Mucosa of rectum (tissue), 2 donors: ENCODE measurements around the gene UTS2.

Source experiments
- H3K27ac ChIP-seq, 2 donors: one replicate each; pipeline ENCODE4 v1.7.0; 2013; ENCODE audit warnings: inconsistent platforms in 2 of 2, low read depth in 2 of 2, low read length in 2 of 2
- H3K27me3 ChIP-seq, 2 donors: one replicate each; pipeline ENCODE4 v1.7.0; 2013; ENCODE audit warnings: low read length in 2 of 2; ENCODE audit not compliant: control insufficient read depth in 2 of 2, insufficient read depth in 2 of 2
- H3K36me3 ChIP-seq, 2 donors: one replicate each; pipeline ENCODE4 v1.7.0; 2013; ENCODE audit warnings: low read length in 2 of 2; ENCODE audit not compliant: control insufficient read depth in 2 of 2, insufficient read depth in 2 of 2
- H3K4me1 ChIP-seq, 2 donors: one replicate each; pipeline ENCODE4 v1.7.0; 2013; ENCODE audit warnings: low read length in 2 of 2, mild to moderate bottlenecking in 1 of 2; ENCODE audit not compliant: control insufficient read depth in 2 of 2, insufficient read depth in 2 of 2
- H3K4me3 ChIP-seq, 2 donors: one replicate each; pipeline ENCODE4 v1.7.0; 2013; ENCODE audit warnings: low read length in 2 of 2
- H3K9ac ChIP-seq, 2 donors: one replicate each; pipeline ENCODE4 v1.7.0; 2013; ENCODE audit warnings: low read length in 2 of 2, low read depth in 1 of 2, mild to moderate bottlenecking in 1 of 2
- H3K9me3 ChIP-seq, 2 donors: one replicate each; pipeline ENCODE4 v1.7.0; 2013; ENCODE audit warnings: low read length in 2 of 2; ENCODE audit not compliant: control insufficient read depth in 2 of 2
- donor health status: healthy.
- donor health status: Normal muscosa, but diverticular disease.

UTS2 gene, protein sequence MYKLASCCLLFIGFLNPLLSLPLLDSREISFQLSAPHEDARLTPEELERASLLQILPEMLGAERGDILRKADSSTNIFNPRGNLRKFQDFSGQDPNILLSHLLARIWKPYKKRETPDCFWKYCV

DNA sequence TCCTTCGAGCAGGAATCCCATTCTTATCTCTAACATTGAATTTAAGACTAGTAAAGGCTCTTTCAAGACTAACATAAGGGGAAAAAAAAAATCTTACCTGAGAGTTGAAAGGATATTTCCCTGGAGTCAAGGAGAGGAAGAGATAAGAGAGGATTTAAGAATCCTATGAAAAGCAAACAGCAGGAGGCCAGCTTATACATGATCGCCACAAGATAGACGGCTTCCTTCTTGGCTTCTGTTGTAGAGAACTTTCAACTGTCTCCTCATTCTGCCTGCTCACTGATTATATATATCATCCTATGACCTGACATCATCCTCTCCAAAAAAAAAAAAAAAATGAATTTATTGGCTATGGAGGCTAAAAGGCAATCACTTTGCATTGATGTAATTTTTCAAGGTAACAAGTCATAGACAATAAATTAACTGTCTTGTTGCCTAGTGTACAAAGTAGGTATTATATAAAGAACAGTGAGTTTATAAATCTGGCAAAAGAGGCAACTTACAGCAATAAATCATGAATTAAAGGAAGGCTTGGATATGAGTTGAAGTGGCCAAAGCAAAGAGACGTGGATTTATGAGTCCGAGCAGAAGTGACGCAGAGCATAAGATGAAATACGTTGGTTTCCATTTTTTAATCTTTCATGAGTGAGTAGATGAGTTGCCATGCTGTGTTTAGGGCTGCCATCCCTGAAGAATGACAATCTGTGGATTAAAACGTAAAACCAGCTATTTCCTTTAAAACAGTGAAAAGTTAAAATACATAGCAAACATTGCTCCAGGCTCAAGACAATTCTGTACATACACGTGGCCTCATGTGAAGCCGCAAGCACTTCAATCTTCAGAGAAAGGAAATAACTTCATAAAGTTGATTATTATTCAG, at the start of gene UTS2:
Gene UTS2, minus strand, starts transcription at position 262 of the 880 bp plus-strand sequence. Its CDS starts 62 bp downstream, at position 200.
- no peaks in the 10 kb centered on the region for H3K4me1 ChIP-seq
- H3K9me3 ChIP-seq, result no peaks in the 10 kb centered on the region
- no peak within 1 kb of the TSS for H3K9ac ChIP-seq
- no peak within 1 kb of the TSS for H3K4me3 ChIP-seq
- H3K36me3 ChIP-seq, result no peaks in the 10 kb centered on the region
- H3K27me3 ChIP-seq, result no peaks in the 10 kb centered on the region
- H3K27ac ChIP-seq, result no peak within 1 kb of the TSS

DNA sequence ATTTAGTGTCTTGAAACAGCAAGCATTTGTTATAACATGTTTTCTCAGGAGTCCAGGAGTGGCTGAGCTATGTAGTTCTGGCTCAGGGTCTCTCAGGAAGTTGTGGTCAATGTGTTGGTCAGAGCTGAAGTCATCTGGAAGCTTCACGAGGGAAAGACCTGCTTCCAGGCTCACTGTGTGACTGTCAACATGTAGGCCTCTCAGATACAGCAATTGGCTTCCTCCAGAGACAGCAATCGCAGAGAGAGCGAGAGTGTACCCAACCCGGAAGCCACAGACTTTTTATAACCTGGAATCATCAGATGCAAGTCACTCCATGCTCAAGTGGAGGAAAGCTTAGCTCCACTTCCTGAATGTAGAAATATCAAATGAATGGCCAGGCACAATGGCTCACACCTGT, 46.9 kb upstream of the UTS2 start:
- H3K27ac ChIP-seq, result no peak overlapping the region
- no peaks in the 10 kb centered on the region for H3K9me3 ChIP-seq
- no peaks in the 10 kb centered on the region for H3K27me3 ChIP-seq
- H3K4me1 ChIP-seq, result no peaks in the 10 kb centered on the region
- no peaks in the 10 kb centered on the region for H3K36me3 ChIP-seq
- H3K9ac ChIP-seq, result no peak overlapping the region
- no peak overlapping the region for H3K4me3 ChIP-seq

DNA sequence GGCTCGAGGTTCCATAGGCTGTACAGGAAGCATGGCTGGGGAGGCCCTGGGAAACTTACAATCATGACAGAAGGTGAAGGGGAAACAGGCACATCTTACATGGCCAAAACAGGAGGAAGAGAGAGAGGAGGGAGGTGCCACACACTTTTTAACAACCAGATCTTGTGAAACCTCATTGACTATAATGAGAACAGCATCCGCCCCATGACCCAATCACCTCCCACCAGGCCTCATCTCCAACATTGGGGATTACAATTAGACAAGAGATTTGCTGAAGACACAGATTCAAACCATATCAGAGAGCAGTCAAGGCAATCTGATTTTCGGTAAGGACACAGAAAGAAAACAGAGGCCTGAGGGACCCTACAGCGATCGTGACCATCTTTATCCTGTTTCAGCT, 46.1 kb upstream of the UTS2 start:
- no peak overlapping the region for H3K27ac ChIP-seq
- H3K4me3 ChIP-seq, result no peak overlapping the region
- no peaks in the 10 kb centered on the region for H3K27me3 ChIP-seq
- H3K9me3 ChIP-seq, result no peaks in the 10 kb centered on the region
- no peak overlapping the region for H3K9ac ChIP-seq
- no peaks in the 10 kb centered on the region for H3K4me1 ChIP-seq
- no peaks in the 10 kb centered on the region for H3K36me3 ChIP-seq

DNA sequence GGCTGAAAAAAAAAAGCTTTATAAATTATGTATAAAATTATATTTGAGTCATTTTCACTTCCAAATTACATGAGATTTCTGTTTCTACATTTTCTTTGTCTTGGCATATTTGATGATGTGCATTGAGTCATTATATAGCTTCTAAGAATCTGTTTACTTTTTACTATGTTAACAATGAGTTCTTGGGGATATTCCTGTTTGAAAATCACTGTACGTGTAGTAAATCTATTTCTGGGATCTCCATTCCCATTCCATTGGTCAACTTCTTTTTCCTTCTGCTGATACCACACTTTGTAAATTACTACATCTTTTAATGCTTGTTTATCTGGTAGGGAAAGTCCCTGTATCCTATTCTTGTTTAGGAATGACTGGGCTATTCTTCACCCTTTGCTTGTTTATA, 44.1 kb upstream of the UTS2 start:
- Histone ChIP-seq H3K27ac (no peak overlapping the region), H3K36me3 (no peaks in the 10 kb centered on the region), H3K4me3 (no peak overlapping the region), H3K4me1 (no peaks in the 10 kb centered on the region), H3K9ac (no peak overlapping the region), H3K27me3 (no peaks in the 10 kb centered on the region), H3K9me3 (no peaks in the 10 kb centered on the region)

DNA sequence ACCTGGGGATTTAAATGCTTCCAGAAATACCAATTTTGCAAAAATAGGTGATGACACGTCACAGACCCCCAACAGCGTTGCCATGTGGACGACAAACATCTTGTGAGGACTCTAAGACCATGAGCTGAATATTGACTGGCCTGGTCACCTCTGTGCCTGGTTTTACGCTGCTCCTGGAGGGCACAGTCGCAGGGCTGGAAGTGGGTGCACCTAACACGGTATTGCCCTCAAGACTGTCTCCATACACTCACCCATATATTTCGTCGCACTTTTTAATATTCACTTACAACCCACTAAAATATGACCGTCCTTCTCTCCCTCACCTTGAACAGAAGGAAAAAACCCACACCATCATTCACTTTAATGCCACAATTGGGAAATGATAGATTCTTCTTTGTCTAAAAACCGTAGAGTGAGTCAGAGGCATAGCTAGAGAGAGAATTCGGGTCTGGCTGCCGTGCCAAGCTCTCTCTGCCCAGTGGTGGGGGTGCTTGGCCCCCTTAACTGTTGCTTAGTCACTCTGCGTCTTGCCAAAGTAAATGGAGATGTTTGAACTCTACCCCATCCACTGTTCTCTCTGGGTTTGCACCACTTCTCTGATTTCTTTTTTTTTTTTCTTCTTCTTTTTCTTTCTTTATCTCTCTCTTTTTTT, 40.8 kb upstream of the UTS2 start:
- H3K27ac ChIP-seq, result no peak overlapping the region
- H3K36me3 ChIP-seq, result no peaks in the 10 kb centered on the region
- no peaks in the 10 kb centered on the region for H3K27me3 ChIP-seq
- H3K9me3 ChIP-seq, result no peaks in the 10 kb centered on the region
- H3K4me3 ChIP-seq, result no peak overlapping the region
- no peak overlapping the region for H3K9ac ChIP-seq
- H3K4me1 ChIP-seq, result no peaks in the 10 kb centered on the region

DNA sequence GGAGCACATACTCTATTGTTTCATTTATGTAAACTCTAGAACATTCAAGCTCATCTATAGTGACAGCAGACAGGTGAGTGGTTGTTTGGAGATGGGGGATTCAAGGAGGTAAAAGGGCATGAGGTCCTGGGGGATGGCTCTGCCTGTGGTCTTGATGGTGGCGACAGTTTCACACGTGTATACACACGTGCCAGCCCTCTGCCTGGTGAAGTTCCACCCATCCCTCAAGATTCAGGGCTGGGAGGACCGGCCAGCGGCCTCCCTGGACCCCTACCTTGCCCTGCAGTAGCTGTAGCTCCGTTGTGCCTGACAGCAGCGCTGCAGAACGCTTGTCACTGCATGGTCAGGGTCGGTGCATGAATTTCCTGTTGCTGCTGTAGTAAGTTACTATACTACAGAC, 38.9 kb upstream of the UTS2 start:
- Histone ChIP-seq H3K27me3 (peaks cover 3 to 4% of the 10 kb centered on the region in 2 donors), H3K4me1 (no peaks in the 10 kb centered on the region), H3K27ac (no peak overlapping the region), H3K9me3 (no peaks in the 10 kb centered on the region), H3K9ac (no peak overlapping the region), H3K4me3 (no peak overlapping the region), H3K36me3 (no peaks in the 10 kb centered on the region)

DNA sequence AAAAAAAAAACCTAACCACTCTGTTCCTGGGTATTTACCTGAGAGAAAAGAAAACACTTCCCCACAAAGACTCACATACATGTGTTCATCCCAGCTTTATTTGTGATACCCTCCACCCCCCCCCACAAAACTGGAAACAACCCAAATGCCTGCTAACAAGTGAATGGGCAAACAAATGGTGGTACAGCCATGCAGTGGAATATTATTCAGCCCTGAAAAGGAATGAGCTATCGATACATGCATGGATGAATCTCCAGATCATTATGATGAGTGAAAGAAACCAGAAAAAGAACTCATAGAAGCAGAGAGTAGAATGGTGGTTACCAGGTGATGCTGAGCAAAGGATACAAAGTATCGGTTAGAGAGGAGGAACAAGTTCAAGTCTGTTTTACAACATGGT, 38.0 kb upstream of the UTS2 start:
- peaks cover 3 to 4% of the 10 kb centered on the region in 2 donors for H3K27me3 ChIP-seq
- no peak overlapping the region for H3K9ac ChIP-seq
- H3K4me3 ChIP-seq, result no peak overlapping the region
- H3K36me3 ChIP-seq, result no peaks in the 10 kb centered on the region
- peaks cover 0 to 2% of the 10 kb centered on the region in 2 donors for H3K4me1 ChIP-seq
- no peak overlapping the region for H3K27ac ChIP-seq
- no peaks in the 10 kb centered on the region for H3K9me3 ChIP-seq

DNA sequence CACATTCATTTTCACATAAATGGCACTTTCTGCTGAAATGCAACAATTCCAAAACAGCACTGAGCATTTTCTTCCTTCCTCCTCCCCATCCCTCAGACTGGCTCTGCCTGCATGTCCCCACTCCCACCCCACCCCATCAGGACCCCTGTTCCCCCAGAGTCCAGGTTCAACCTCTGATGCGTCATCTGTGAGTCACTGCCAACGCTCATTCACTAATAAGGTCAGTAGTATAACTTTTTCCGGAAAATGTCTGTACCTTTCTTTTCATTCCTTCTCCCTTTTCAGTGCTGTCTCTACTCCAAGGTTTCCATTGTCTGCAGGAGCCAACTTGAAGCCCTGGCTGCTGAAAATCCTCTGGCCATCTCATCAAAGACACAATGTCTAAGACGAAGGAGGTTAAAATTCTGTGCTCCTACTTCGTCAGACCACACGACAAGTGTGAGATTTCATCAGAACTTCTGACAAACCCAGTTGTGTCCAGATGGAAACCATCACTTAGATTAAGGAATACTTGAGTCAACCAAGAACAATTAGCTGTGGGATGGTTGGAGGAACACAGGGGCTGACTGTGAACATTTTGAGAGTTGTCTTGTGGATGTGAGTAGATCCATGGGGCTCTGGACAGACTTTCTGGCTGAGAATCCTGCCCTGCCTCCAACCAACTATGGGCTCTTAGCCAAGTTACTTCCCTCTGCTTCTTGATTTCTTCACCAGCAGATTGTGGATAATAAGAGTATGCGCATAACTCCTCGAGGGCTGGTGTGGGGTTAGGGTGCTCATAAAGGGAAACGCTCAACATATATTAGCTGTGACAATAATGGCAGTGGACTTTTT, 35.6 kb upstream of the UTS2 start:
- Histone ChIP-seq H3K9me3 (no peaks in the 10 kb centered on the region), H3K36me3 (no peaks in the 10 kb centered on the region), H3K27ac (no peak overlapping the region), H3K4me3 (no peak overlapping the region), H3K9ac (no peak overlapping the region), H3K27me3 (peaks cover 3 to 4% of the 10 kb centered on the region in 2 donors), H3K4me1 (peaks cover 0 to 2% of the 10 kb centered on the region in 2 donors)

DNA sequence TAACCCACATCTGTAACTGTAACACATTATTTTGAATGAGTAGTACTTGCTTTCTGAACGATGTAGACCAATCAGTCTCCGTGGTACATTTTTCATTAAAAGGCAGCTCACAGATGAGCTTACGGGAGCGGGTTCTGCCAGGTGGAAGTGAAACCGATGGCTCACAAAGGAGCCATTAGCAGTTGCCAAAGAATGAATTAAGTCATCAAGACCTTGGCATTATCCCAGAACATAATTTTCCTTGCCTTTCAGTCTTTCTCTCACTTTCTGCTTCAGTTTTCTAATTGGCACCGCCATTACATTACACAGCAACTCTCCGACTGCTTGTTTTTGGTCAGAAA, 33.5 kb upstream of the UTS2 start:
- no peak overlapping the region for H3K27ac ChIP-seq
- H3K4me1 ChIP-seq, result peaks cover 0 to 2% of the 10 kb centered on the region in 2 donors
- H3K4me3 ChIP-seq, result no peak overlapping the region
- no peaks in the 10 kb centered on the region for H3K9me3 ChIP-seq
- no peak overlapping the region for H3K9ac ChIP-seq
- peaks cover 3 to 4% of the 10 kb centered on the region in 2 donors for H3K27me3 ChIP-seq
- no peaks in the 10 kb centered on the region for H3K36me3 ChIP-seq
